ENCODE measurements around the gene AASDH. TPM values are rescaled to one million over a fixed set of nuclear protein-coding genes. Genes with fewer than 3 reads are reported as not detected.

AASDH gene
- polyA plus RNA-seq, 1 of the 3 experiments (the other 2 are of a cell fraction) = 4.4 TPM

- TF ChIP-seq REST (IDR thresholded peaks at IDR 0.05; ENCODE audit: low read depth, low read length) = no peak
- TF ChIP-seq, protein P1, sequence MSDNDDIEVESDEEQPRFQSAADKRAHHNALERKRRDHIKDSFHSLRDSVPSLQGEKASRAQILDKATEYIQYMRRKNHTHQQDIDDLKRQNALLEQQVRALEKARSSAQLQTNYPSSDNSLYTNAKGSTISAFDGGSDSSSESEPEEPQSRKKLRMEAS (IDR thresholded peaks at IDR 0.05; ENCODE audit: low read depth) = no peak
- no peak for TF ChIP-seq SMC3 (IDR thresholded peaks at IDR 0.05; ENCODE audit: low read depth, low read length)
- no peak for TF ChIP-seq MEF2A (IDR thresholded peaks at IDR 0.05; ENCODE audit: borderline replicate concordance, low read depth)
These were observed 76.7 kb downstream of the AASDH start (continued) for GRCh38 chr4:56310401-56311125.

DNA sequence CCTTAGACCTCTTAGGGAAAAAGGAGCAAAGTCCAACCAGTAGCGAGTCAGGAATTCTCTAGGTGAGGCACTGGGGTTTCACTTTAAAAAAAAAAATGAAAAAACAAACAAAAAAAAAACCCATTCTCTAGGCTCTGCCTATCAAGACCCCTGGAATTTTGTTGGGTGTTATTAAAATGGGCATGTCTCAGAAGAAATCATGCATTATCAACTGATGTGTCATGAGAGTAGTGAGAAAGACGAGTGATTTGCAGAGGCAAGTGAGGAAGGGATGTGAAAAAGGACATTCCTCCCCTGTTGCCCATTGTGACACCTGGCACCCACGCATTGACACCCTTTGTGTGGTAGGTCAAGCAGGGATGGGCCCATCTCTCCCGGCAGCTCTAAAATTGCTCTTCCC is 78.9 kb downstream of the AASDH start:
- Histone ChIP-seq H4K20me1 (ENCODE audit: insufficient read depth) (no peaks in the 10 kb centered on the region), H3K27ac (ENCODE audit: low read depth in 2 of 2, low read length in 1 of 2) (no peak overlapping the region), H3K9ac (no peak overlapping the region), H3K4me2 (no peak overlapping the region), H3K36me3 (replicated peaks in 1 of 2; ENCODE audit: control insufficient read depth in 1 of 2, insufficient read depth in 2 of 2, low read length in 1 of 2) (no peaks in the 10 kb centered on the region), H2AFZ (ENCODE audit: low read depth) (no peak overlapping the region), H3F3A (replicated peaks; ENCODE audit: insufficient read depth) (peaks cover 9% of the 10 kb centered on the region), H3K4me1 (ENCODE audit: control insufficient read depth in 1 of 2, insufficient read depth in 2 of 2, low read depth in 1 of 2, low read length in 1 of 2) (peaks cover 0 to 22% of the 10 kb centered on the region in 2 experiments; a peak in 2 of 4 replicates), H3K9me3 (no peaks in the 10 kb centered on the region), H3K9me2 (no peaks in the 10 kb centered on the region), H3K79me2 (ENCODE audit: insufficient read depth) (no peaks in the 10 kb centered on the region), H3K4me3 (ENCODE audit: low read depth in 2 of 2, low read length in 1 of 2) (no peak overlapping the region), H3K27me3 (ENCODE audit: insufficient read depth) (no peaks in the 10 kb centered on the region)
- WGBS (ENCODE audit: low lambda C conversion rate) = 88% methylated on average over 4 of the region's 4 CpGs
- TF ChIP-seq RAD21 (IDR thresholded peaks at IDR 0.05; ENCODE audit: low read length) = no peak
- TF ChIP-seq CHD2 (IDR thresholded peaks at IDR 0.05; ENCODE audit: low read length, partially characterized antibody) = no peak
- TF ChIP-seq CTCF (IDR thresholded peaks at IDR 0.05) = no peak
- TF ChIP-seq, protein P2, sequence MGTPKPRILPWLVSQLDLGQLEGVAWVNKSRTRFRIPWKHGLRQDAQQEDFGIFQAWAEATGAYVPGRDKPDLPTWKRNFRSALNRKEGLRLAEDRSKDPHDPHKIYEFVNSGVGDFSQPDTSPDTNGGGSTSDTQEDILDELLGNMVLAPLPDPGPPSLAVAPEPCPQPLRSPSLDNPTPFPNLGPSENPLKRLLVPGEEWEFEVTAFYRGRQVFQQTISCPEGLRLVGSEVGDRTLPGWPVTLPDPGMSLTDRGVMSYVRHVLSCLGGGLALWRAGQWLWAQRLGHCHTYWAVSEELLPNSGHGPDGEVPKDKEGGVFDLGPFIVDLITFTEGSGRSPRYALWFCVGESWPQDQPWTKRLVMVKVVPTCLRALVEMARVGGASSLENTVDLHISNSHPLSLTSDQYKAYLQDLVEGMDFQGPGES (IDR thresholded peaks at IDR 0.05; ENCODE audit: low read depth, low read length) = no peak
- no peak for TF ChIP-seq EZH2phosphoT487 (IDR thresholded peaks at IDR 0.05; ENCODE audit: borderline replicate concordance, low read depth)
- no peak for TF ChIP-seq MEF2A (IDR thresholded peaks at IDR 0.05; ENCODE audit: borderline replicate concordance, low read depth)
- TF ChIP-seq RXRA (IDR thresholded peaks at IDR 0.05; ENCODE audit: borderline replicate concordance, low read depth) = no peak
- TF ChIP-seq JUND (IDR thresholded peaks at IDR 0.05) = no peak
- TF ChIP-seq REST (IDR thresholded peaks at IDR 0.05; ENCODE audit: low read depth, low read length) = no peak
- POLR2A ChIA-PET = no interaction called here
- DNase-seq = no peak
- CTCF ChIA-PET = interaction anchor here (0.8 to 7.2 kb wide), 2 partner anchors 10 to 360 kb away, joined by 3 to 40 read pairs; partner anchors contain the start of gene CEP135
